GM12878 (cell line): ENCODE data around the gene CPLANE2. TPM values are rescaled to one million over a fixed set of nuclear protein-coding genes. Genes with fewer than 3 reads are reported as not detected.

Experiments used
- ATAC-seq: fragments of 200-7000 bp; cut with Tn5 transposase; 3 replicates; pipeline ENCODE4 v1.9.1; 2020; ENCODE audit warnings: mild to moderate bottlenecking, moderate library complexity
- BruUV-seq: library from RNA; stranded (reverse); fragments of 400-500 nt; replicated peaks from 2 replicates; lab custom pipeline; 2021; lab: Mats Ljungman, UMichigan
- CTCF ChIA-PET: fragments of 300-600 bp; sonication (Branson Sonifier 250); formaldehyde crosslinking; extraction: SDS; loops from one replicate; lab custom pipeline; 2021; ENCODE audit warnings: inconsistent platforms; lab: Yijun Ruan, JAX
- POLR2A ChIA-PET: fragments of 350-600 bp; formaldehyde crosslinking; extraction: SDS; loops from one replicate; lab custom pipeline; 2021; ENCODE audit warnings: inconsistent platforms; lab: Charles Lee
- RAD21 ChIA-PET: fragments of 300-600 bp; sonication (Branson Sonifier 250); formaldehyde crosslinking; loops from one replicate; lab custom pipeline; 2023; ENCODE audit warnings: antibody characterized with exemption; ENCODE audit not compliant: unreplicated experiment; lab: Charles Lee
- SMC1A ChIA-PET: fragments of 300-600 bp; sonication (Branson Sonifier 250); formaldehyde crosslinking; loops from one replicate; lab custom pipeline; 2023; ENCODE audit not compliant: unreplicated experiment, uncharacterized antibody; lab: Charles Lee
- DNase-seq: peaks from one replicate; pipeline ENCODE4 v3.0.0-alpha.2; 2011; ENCODE audit warnings: low read depth, low spot score
- FAIRE-seq: peaks from 3 replicates; lab custom pipeline; 2011; peaks lifted over from hg19 to GRCh38; lab: Jason Lieb, UNC
- H2AFZ ChIP-seq: 2 replicates; pipeline ENCODE4 v1.6.0; 2011; ENCODE audit warnings: low read depth, low read length, control low read depth; ENCODE audit not compliant: control insufficient read depth
- H3K27ac ChIP-seq: 2 replicates; pipeline ENCODE4 v1.5.1; 2011; ENCODE audit warnings: control low read depth; ENCODE audit not compliant: control insufficient read depth, insufficient read depth
- H3K27me3 ChIP-seq, 2 experiments: replicated peaks in 1 of 2; 2 replicates each; pipeline versions ENCODE4 v1.6.0 to v1.6.1; 2011; ENCODE audit warnings: low read length in 1 of 2; ENCODE audit not compliant: control insufficient read depth in 2 of 2, insufficient read depth in 2 of 2
- H3K36me3 ChIP-seq, 2 experiments: 2 replicates each; pipeline ENCODE4 v1.5.1; 2011; ENCODE audit warnings: low read length in 1 of 2; ENCODE audit not compliant: control insufficient read depth in 2 of 2, insufficient read depth in 2 of 2
- H3K4me1 ChIP-seq: 2 replicates; pipeline ENCODE4 v1.6.1; 2011; ENCODE audit warnings: mild to moderate bottlenecking, low read length, moderate library complexity, mixed read lengths; ENCODE audit not compliant: control insufficient read depth, insufficient read depth
- H3K4me2 ChIP-seq: 2 replicates; pipeline ENCODE4 v1.6.0; 2011; ENCODE audit warnings: control low read depth; ENCODE audit not compliant: control insufficient read depth, insufficient read depth
- H3K4me3 ChIP-seq: fragments of 200-600 bp; sonication (generic); 2 replicates; pipeline ENCODE4 v1.5.1; 2016
- H3K79me2 ChIP-seq: 2 replicates; pipeline ENCODE4 v1.6.0; 2011; ENCODE audit warnings: low read length; ENCODE audit not compliant: control insufficient read depth, insufficient read depth
- H3K9ac ChIP-seq: 2 replicates; pipeline ENCODE4 v1.8.0; 2011; ENCODE audit warnings: low read length, control low read depth, mixed read lengths; ENCODE audit not compliant: control insufficient read depth, insufficient read depth
- H3K9me3 ChIP-seq: replicated peaks from 3 replicates; pipeline ENCODE4 v1.5.1; 2011; ENCODE audit warnings: mild to moderate bottlenecking, low read length; ENCODE audit not compliant: control insufficient read depth, insufficient read depth
- H4K20me1 ChIP-seq: 2 replicates; pipeline ENCODE4 v1.6.0; 2011; ENCODE audit not compliant: control insufficient read depth, insufficient read depth
- ASH2L ChIP-seq: fragments of 300-600, 200-600 bp; sonication (generic); IDR thresholded peaks from 2 replicates; pipeline ENCODE4 v1.6.1; 2017; ENCODE audit warnings: low read depth, mild to moderate bottlenecking, borderline replicate concordance
- ATF7 ChIP-seq: fragments of 450-650 bp; IDR thresholded peaks from 2 replicates; pipeline ENCODE4 v1.6.1; 2016; ENCODE audit warnings: low read depth, mild to moderate bottlenecking
- BHLHE40 ChIP-seq, 2 experiments: fragments of 450-650 bp in 1 of 2; IDR thresholded peaks; 2 replicates each; pipeline ENCODE4 v1.6.1; 2011 to 2017; ENCODE audit warnings: low read depth in 2 of 2, borderline replicate concordance in 1 of 2, improper control_type of control experiment in 1 of 2, low read length in 1 of 2, mild to moderate bottlenecking in 1 of 2
- CTCF ChIP-seq, 3 experiments: IDR thresholded peaks in 2 of 3; conservative IDR thresholded peaks in 1 of 3; 2 replicates each; pipeline ENCODE4 v1.5.1; 2011; ENCODE audit warnings: low read depth in 3 of 3, low read length in 3 of 3, mild to moderate bottlenecking in 3 of 3, control low read depth in 2 of 3, moderate library complexity in 2 of 3, inconsistent platforms in 1 of 3, mixed read lengths in 1 of 3; ENCODE audit not compliant: control insufficient read depth in 2 of 3, insufficient read depth in 1 of 3; ENCODE audit errors: extremely low read depth in 1 of 3
- MAX ChIP-seq: IDR thresholded peaks from 2 replicates; pipeline ENCODE4 v1.6.1; 2012; ENCODE audit warnings: low read depth, low read length, improper control_type of control experiment
- MEF2B ChIP-seq: fragments of 450-650 bp; IDR thresholded peaks from 2 replicates; pipeline ENCODE4 v1.6.1; 2018; ENCODE audit warnings: mild to moderate bottlenecking, moderate library complexity; ENCODE audit not compliant: partially characterized antibody, poor library complexity, severe bottlenecking
- MLLT1 ChIP-seq: fragments of 450-650 bp; IDR thresholded peaks from 2 replicates; pipeline ENCODE4 v1.6.1; 2016; ENCODE audit warnings: mild to moderate bottlenecking
- TAF1 ChIP-seq: IDR thresholded peaks from 2 replicates; pipeline ENCODE4 v1.6.1; 2011; ENCODE audit warnings: mild to moderate bottlenecking, low read depth, low read length, borderline replicate concordance
- YY1 ChIP-seq: IDR thresholded peaks from 2 replicates; pipeline ENCODE4 v1.6.1; 2011; ENCODE audit warnings: low read depth, mild to moderate bottlenecking, low read length
- ZBTB33 ChIP-seq: fragments of 450-650 bp; IDR thresholded peaks from 2 replicates; pipeline ENCODE4 v1.6.1; 2017; ENCODE audit warnings: mild to moderate bottlenecking
- ZBTB4 ChIP-seq: fragments of 450-650 bp; formaldehyde crosslinking; IDR thresholded peaks from 2 replicates; pipeline ENCODE4 v1.4.0; 2022; ENCODE audit warnings: mild to moderate bottlenecking, moderate library complexity
- ZNF274 ChIP-seq: IDR thresholded peaks from one replicate; pipeline ENCODE4 v1.8.0; 2011; ENCODE audit not compliant: insufficient read length, insufficient read depth
- WGBS: methylation state at CpG from one replicate; pipeline ENCODE4 v1.1.6; 2016; ENCODE audit warnings: low lambda C conversion rate; ENCODE audit not compliant: insufficient replicate concordance, insufficient coverage; ENCODE audit errors: missing lambda C conversion rate; 5-methylcytosine and 5-hydroxymethylcytosine counted together
- in situ Hi-C: fragments of 300-500 bp; cut with MboI; formaldehyde crosslinking; loops from 9 replicates; pipeline ENCODE4 v1.14.3; 2018; ENCODE audit warnings: mixed read lengths
- intact Hi-C: fragments of 100-400 bp; cut with micrococcal nuclease; formaldehyde crosslinking; loops from one replicate; pipeline ENCODE4 v1.14.2; 2022; ENCODE audit not compliant: unreplicated experiment
- polyA plus RNA-seq, 11 experiments: library from polyadenylated mRNA; depleted of rRNA in 4 of 11; unstranded in 6 of 11; stranded (reverse) in 5 of 11; fragments of >200 nt; fragmentation: Nextera tagmentation in 4 of 11; fragmentation: Illumina TruSeq in 1 of 11; extraction: Ambion mirVana in 4 of 11; extraction: Trizol in 1 of 11; gene quantifications; 1 replicate in 1 of 11; 2 replicates in 10 of 11; pipeline versions ENCODE4 v1.2.1 to v1.2.3, GENCODE V29; 2011 to 2016; ENCODE audit warnings: inconsistent platforms in 2 of 11, missing spikeins in 2 of 11, low read depth in 1 of 11
- total RNA-seq, 4 experiments: library from RNA; depleted of rRNA in 3 of 4; stranded (reverse); fragments of >200 nt in 3 of 4; fragmentation: Illumina TruSeq in 1 of 4; extraction: Trizol in 1 of 4; gene quantifications; 2 replicates each; pipeline versions ENCODE4 v1.2.1 to v1.2.3, GENCODE V29; 2013 to 2021

The CPLANE2 gene
- total and polyA plus RNA-seq, 10 of the 15 experiments (the other 5 are each of a cell fraction or from before 2014, with no cell fraction given), result 0.09 to 4.5 (median 2.3) TPM; not detected in 1

- H3K9ac ChIP-seq, result no peak overlapping the region
- no peak overlapping the region for H3K27ac ChIP-seq
- peaks cover 20% of the 10 kb centered on the region for H3K4me1 ChIP-seq
- ChIA-PET SMC1A (interaction anchor here (0.6 to 3.1 kb wide), 5 partner anchors 11 to 167 kb away, joined by 3 to 16 read pairs (median 5); partner anchors contain the start of gene CPLANE2), CTCF (interaction anchor here (1.9 to 3.4 kb wide), 3 partner anchors 57 to 167 kb away, joined by 4 to 27 read pairs (median 20); no protein-coding TSS in a partner anchor), POLR2A (no interaction called here), RAD21 (interaction anchor here (1.2 kb wide), 1 partner anchor 168 kb away, joined by 8 read pairs; no protein-coding TSS in a partner anchor)
- no peak overlapping the region for H2AFZ ChIP-seq
- H3K27me3 ChIP-seq, result no peaks in the 10 kb centered on the region
- FAIRE-seq (no peak), DNase-seq (no peak), ATAC-seq (no peak)
- peaks cover 10 to 12% of the 10 kb centered on the region in 2 experiments; a peak in 3 of 4 replicates for H3K36me3 ChIP-seq
- in situ Hi-C loops (no loop called here), intact Hi-C loops (loop anchor here (5.0 kb wide), 1 partner anchor 115 kb away; no protein-coding TSS in a partner anchor)
- no peaks in the 10 kb centered on the region for H3K9me3 ChIP-seq
- no peak overlapping the region for H3K4me2 ChIP-seq
- no peak overlapping the region for H3K4me3 ChIP-seq
- H3K79me2 ChIP-seq, result no peaks in the 10 kb centered on the region
- no TSS peak for BruUV-seq
- H4K20me1 ChIP-seq, result no peaks in the 10 kb centered on the region
- 85% methylated on average over 5 of the region's 5 CpGs for WGBS
- TF ChIP-seq MAX (no peak), MEF2B (no peak), ZNF274 (no peak), CTCF (IDR thresholded peaks at IDR 0.05 in 2 of 3, conservative IDR thresholded peaks at IDR 0.05 in 1 of 3; ENCODE audit: control insufficient read depth in 2 of 3, extremely low read depth in 1 of 3, insufficient read depth in 1 of 3, low read depth in 3 of 3, low read length in 3 of 3) (no peak), BHLHE40 (IDR thresholded peaks at IDR 0.05; ENCODE audit: borderline replicate concordance in 1 of 2, low read depth in 2 of 2, low read length in 1 of 2) (no peak), YY1 (no peak), TAF1 (no peak), MLLT1 (no peak), ZBTB33 (no peak), ZBTB4 (CRISPR knock-in tag) (no peak), ASH2L (no peak), ATF7 (no peak)
Measured at GRCh38 chr1:16246961-16247360, 10.0 kb upstream of the CPLANE2 start.
